HG03565 (cell line): ENCODE measurements around the gene TCIRG1.
"Not testable (repeated sequence)": the region's sequence is repeated elsewhere in the genome, so short reads cannot be mapped to it uniquely, and the experiment has no call there.

ENCODE experiments used
- ATAC-seq: cut with Tn5 transposase; IDR thresholded peaks from one replicate; pipeline ENCODE4 v1.9.1; 2021; ENCODE audit warnings: mild to moderate bottlenecking, moderate library complexity; ENCODE audit not compliant: unreplicated experiment

The TCIRG1 gene

DNA sequence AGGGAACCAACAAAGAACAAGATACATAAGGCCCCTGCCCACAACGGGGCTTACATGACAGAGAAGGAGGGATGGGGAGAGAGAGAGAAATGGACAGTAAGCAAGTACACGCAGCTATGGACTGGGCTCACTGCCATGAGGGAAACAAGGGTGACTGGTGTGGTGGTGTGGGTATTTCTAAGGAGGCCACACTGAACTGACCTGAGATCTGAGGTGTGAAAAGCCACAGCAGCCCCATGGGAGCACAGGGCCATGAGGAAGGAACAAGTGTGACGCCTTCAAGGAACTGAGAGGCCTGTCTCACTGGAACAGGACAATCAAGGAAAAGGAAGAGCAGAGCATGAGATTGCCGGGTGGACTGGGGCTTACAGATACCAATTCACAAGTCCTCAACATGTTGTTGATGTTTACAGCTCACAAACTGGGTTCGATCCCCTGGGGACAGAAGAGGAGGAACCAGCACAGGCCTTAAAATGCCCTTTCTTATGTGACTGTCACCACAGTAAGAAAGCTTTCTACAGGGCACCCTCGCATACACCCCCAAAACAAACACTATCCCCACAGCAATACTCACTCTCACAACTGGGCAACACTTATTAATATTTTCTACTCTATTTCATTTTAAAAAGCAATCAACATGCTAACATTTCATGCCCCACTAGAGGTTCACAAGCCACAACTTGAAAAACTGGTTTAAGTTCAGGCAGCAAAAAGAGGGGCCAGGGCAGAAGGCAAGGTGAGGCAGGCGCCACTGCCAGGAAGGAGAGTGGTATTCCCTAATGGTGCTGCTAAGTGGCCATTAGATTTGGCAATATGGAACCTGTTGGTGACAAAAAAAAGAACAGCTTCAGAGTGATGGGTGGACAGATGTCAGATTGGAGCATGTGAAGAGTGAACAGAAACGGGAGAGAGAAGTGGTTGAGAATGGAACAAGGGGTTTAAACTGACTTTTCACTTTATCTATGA lies 39.1 kb downstream of the TCIRG1 start:
- ATAC-seq = no peak

DNA sequence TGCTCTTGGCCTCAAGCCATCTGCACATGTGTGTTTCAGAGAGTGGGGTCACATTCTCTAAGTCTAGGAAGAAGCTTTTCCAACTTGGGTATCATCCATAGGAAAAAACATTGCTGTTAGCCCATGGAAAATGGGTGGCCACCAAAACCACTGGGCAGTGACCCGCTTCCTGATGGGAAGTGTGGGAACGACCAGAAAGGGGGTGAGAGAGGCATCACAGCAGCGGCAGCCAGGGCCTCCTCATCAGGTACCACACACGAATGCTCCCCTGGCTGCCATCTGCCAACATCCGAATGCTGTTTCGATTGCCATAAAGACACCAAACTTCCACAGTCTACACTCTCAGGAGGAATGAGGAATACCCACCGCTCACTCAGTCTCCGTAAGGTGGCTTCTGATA lies 42.0 kb downstream of the TCIRG1 start:
- no peak for ATAC-seq

DNA sequence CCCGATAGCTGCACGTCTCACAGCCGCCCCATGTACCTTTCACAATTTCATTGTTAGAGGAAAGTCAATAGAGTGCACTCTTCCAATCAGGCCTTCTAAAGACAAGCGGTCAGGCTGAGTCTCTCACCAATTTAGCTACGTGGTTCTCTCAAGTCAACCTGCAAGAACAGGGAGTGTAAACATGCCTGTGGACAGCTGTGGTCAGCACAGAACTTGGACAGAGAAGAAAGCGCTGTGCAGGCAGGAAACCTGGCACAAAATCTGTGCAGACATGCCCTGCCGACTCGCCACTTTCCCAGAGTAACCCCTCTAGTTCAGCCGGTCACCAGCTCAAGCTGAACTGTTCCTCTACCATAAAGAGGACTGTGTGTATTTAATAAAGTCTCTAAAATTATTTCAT lies 42.9 kb downstream of the TCIRG1 start:
- ATAC-seq = no peak

DNA sequence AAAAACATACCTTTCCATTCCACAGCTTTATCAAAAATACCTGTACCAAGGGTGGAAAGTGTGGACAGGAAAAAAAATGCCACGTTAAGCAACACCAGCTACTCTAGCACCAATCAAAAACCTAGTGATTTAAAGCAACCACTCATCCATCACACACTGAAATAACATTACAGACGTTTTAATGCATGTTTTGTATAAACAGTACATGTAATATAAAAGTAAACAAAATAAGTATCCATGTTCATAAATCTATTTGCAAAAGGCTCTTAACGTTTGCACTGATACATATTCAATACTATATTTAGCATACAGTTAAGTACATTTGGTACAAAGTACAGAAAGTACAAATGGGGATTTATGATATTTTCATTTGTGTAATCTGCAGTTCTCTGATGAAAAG lies 43.7 kb downstream of the TCIRG1 start:
- ATAC-seq = no peak

DNA sequence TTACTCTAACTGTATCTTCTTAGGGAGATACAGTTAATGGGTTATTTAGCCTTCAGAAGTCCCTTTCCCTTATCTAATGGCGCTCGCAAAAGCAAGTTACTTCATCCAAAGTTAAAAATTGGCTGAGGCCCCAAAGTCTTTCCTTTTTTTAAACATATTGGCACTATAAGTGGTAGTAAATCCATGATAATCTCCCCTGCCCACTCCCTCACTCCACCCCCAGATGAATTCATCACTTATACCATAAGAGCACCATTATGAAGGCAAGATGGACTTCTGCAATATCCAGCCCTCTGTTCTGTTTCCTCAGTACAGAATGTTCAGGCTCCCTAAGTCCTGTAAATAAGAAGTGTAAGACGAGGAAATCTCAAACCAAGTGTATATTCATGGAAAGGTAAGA lies 44.7 kb downstream of the TCIRG1 start:
- no peak for ATAC-seq

DNA sequence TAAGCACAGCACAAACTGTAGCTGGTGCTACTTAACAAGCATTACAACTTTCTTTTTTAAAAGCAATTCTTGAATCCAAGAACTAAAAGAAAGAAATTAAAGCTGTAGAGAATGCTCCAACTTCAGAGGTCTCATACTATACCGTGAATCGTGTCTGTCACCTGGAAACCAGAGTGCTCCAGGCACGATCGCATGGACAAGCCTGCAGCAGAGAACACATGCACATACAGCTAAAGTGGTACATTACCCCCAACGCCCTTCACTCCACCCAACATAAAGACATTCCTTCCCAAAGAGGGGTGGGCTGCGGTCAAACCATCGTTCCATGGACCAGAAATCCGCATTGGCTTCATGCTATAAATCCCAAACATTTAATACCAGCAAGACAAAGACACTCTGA lies 50.9 kb downstream of the TCIRG1 start:
- ATAC-seq = no peak

DNA sequence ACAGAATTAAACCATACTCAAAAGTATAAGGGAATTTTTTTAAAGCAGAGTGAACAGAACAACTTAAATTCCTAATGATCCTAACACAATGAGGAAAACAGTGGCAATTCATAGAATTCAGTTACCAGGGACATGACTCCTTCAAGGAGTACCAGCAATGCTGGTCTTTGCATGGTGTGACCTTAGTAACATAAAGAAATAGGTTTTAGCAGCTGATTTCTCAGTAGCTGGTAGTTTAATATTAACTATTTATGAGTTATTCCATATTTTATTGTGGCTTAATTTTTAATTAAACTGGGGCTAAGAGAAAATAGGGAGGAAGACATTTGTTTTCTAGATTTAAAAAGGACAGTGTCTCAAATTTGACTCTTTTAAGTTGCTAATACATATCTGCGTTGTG lies 51.5 kb downstream of the TCIRG1 start:
- no peak for ATAC-seq

DNA sequence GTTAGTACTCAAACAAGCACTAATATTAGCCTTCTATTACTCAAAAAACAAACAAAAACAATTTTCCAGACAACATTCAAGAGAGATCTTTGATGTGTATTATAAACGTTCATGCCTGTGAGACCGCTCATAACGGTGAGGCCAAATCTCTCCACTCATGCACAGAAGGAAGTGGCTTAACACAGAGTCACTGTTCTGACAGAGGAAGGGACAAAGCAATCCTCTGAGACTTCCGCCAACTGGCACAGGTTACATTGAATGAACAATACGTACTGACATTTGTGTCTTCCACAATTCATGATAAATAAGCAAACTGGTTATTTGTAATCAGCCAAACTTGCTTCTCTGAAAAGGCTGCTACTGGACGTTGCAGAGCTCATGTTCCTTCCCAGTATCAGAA lies 51.9 kb downstream of the TCIRG1 start:
- no peak for ATAC-seq

DNA sequence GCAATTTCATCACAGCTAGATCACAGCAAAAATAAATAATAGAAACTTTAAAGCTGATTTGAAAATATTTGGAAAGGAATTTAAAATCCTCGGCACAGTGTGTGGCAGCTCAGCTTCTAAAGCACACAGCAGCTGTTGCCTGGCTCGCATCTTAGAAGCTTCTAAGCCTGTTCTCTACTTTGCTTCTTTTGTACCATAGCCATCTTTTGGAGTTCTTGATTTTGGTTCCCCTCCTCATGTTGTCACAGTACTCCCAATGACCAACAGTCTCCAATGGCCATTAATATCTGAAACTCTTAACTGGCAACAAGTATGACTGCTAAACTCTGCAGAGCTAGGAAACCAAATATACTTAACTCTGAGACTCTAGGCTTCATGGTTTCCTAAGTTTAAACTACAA lies 53.6 kb downstream of the TCIRG1 start:
- no peak for ATAC-seq

DNA sequence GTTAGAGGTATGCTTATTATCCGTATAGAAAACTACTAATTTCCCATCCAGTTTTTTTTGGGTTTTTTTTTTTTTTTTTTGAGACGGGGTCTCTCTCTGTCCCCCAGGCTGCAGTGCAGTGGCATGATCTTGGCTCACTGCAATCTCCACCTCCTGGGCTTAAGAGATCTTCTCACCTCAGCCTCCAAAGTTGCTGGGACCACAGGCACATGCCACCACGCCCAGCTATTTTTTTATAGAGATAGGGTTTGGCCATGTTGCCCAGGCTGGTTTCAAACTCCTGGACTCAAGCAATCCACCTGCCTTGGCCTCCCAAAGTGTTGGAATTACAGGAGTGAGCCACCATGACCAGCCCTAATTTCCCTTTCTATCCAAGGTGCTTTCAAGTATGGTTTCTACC lies 54.1 kb downstream of the TCIRG1 start:
- ATAC-seq = not testable (repeated sequence)

DNA sequence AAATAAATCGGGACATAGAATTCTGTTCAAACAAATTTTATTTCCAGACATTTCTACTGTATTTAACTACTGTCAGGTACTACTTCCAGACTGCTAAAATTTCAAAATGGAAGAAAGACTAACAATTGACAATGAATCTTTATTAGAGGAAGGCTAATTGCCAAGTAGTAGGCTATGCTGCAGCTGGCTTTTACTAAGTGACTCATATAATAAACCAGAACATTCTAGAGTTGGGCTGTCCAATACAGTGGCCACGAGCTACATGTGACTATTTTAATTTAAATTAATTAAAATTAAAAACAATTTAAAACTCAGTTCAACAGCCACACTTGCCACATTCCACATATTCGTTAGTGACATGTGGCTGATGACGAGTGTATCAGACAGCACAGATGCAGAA lies 54.7 kb downstream of the TCIRG1 start:
- no peak for ATAC-seq

DNA sequence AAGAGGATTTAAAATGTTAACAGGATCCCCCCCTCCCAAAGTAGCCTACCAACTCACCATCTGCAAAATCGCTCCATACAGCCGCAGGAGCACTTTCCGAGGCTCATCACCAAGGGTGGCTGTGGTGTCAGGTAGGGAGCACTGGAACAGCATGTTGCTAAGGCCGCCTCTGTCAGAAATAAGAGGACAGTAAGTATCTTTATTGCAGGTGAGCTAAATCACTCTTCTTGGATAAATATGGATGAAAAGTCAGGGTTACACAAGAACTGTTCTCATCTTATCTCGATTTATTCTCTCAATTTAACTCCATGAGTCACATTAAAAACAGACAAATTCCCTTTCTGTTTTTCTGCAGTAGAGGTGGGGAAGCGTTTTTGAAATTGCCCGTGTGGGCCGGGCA lies 58.1 kb downstream of the TCIRG1 start:
- no peak for ATAC-seq

DNA sequence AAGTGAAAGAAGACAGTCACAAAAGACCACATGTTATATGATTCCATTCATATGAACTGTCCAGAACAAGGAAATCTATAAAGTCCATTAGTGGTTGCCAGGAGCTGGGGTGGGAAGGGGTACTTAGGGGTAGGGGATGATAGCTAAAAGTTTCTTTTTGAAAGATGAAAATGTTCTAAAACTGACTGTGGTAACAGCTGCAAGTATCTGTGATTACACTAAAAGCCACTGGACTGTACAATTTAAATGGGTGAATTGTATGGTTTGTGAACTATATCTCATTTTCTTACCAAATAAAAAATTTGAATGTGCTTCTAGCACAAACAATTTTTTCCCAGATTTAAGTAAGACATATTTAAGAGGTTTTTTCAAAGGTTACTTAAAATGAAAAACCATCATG lies 60.2 kb downstream of the TCIRG1 start:
- ATAC-seq = no peak

DNA sequence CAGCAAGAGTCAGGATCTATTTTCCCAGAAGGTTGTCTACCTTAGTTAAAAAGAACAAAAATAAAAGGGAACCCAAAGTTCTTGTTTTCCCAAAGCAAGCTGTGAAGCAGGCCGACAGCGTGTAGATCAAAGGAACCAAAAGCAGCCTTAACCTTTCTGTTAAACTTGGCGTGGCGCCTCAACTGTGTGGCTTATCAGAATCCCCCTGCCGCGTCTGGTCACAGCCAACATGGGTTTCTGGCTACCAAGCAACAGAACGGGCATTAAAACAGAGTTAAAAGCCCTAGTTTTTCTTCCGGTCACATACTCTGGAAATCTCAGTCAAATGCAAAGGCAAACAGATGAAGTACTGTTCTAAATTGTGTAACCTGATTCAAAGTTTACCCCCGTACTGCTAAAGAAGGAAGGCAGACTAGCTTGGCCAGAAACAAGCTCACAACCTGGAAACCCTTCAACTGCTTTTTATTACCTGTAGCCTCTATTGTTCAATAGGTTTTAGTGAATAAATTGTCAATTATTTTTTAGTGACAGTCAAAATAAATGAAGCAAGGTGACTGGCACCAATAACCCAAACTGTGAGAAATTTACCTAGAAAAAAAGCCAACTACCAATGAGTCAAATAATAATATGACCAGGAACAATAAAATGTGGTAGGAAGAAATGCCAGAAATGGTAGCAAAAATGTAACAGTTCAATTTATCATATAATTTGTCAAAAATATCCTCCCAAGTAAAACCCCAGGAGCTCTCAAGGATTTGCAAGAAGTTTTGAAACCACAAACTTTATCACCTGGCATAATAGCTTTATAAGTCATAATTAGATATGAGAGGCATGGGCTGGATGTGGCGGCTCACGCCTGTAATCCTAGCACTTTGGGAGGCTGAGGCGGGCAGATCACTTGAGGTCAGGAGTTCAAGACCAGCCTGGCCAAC lies 60.9 kb downstream of the TCIRG1 start:
- ATAC-seq = no peak
